GM21825 (cell line): ENCODE measurements around the gene TNFRSF21.

Source experiments
- ATAC-seq: cut with Tn5 transposase; IDR thresholded peaks from one replicate; pipeline ENCODE4 v1.9.1; 2021; ENCODE audit warnings: mild to moderate bottlenecking, moderate library complexity; ENCODE audit not compliant: unreplicated experiment

The TNFRSF21 gene

GRCh38 chr6:47254051-47254450 is 55.7 kb downstream of the TNFRSF21 start:
- no peak for ATAC-seq

- no peak for ATAC-seq
Observed at GRCh38 chr6:47253136-47253535, 56.6 kb downstream of the TNFRSF21 start.

GRCh38 chr6:47252633-47253032 is 57.1 kb downstream of the TNFRSF21 start:
- ATAC-seq = no peak

- ATAC-seq = no peak
Observed at GRCh38 chr6:47251396-47251795, 58.3 kb downstream of the TNFRSF21 start.

- ATAC-seq = no peak
Observed at GRCh38 chr6:47250302-47250701, 59.4 kb downstream of the TNFRSF21 start.

GRCh38 chr6:47248446-47248845 is 61.3 kb downstream of the TNFRSF21 start:
- ATAC-seq = no peak

- peak; percentile 52 for ATAC-seq
Observed at GRCh38 chr6:47247227-47247797, 62.4 kb downstream of the TNFRSF21 start.

- ATAC-seq = no peak
Observed at GRCh38 chr6:47246551-47246950, 63.2 kb downstream of the TNFRSF21 start.

- no peak for ATAC-seq
Observed at GRCh38 chr6:47245745-47246371, 63.8 kb downstream of the TNFRSF21 start.

- ATAC-seq = peak; percentile 97
Observed at GRCh38 chr6:47242483-47243386, 67.0 kb downstream of the TNFRSF21 start.

GRCh38 chr6:47241742-47242482 is 67.8 kb downstream of the TNFRSF21 start:
- peak; percentile 2 for ATAC-seq

- no peak for ATAC-seq
Observed at GRCh38 chr6:47240277-47240890, 69.3 kb downstream of the TNFRSF21 start.

GRCh38 chr6:47239546-47239945 is 70.2 kb downstream of the TNFRSF21 start:
- no peak for ATAC-seq

GRCh38 chr6:47238456-47238995 is 71.2 kb downstream of the TNFRSF21 start:
- no peak for ATAC-seq

GRCh38 chr6:47237196-47237595 is 72.5 kb downstream of the TNFRSF21 start:
- no peak for ATAC-seq

- no peak for ATAC-seq
Observed at GRCh38 chr6:47235964-47236760, 73.5 kb downstream of the TNFRSF21 start.

- no peak for ATAC-seq
Observed at GRCh38 chr6:47235421-47235820, 74.3 kb downstream of the TNFRSF21 start.

GRCh38 chr6:47234266-47234933 is 75.3 kb downstream of the TNFRSF21 start:
- no peak for ATAC-seq

GRCh38 chr6:47231151-47231550 is 78.6 kb downstream of the TNFRSF21 start:
- no peak for ATAC-seq
